GM23248 (cell line): ENCODE data around the gene MSS51. TPM values are rescaled to one million over a fixed set of nuclear protein-coding genes. Genes with fewer than 3 reads are reported as not detected.
"Not testable (repeated sequence)": the region's sequence is repeated elsewhere in the genome, so short reads cannot be mapped to it uniquely, and the experiment has no call there.

Experiments used
- DNase-seq: peaks from one replicate; pipeline ENCODE4 v3.0.0-alpha.2; 2015
- H2AFZ ChIP-seq: fragments of 200-600 bp; sonication (generic); 2 replicates; pipeline ENCODE4 v1.6.1; 2016; ENCODE audit warnings: antibody characterized with exemption
- H3F3A ChIP-seq: fragments of 200-600 bp; sonication (generic); 2 replicates; pipeline ENCODE4 v1.6.1; 2016; ENCODE audit warnings: mild to moderate bottlenecking, antibody characterized with exemption, mixed run types; ENCODE audit not compliant: insufficient read depth
- H3K27ac ChIP-seq: fragments of 200-600 bp; sonication (generic); 2 replicates; pipeline ENCODE4 v1.5.1; 2016; ENCODE audit warnings: mild to moderate bottlenecking
- H3K27me3 ChIP-seq: fragments of 200-600 bp; sonication (generic); replicated peaks from 2 replicates; pipeline ENCODE4 v1.6.1; 2016; ENCODE audit warnings: mild to moderate bottlenecking; ENCODE audit not compliant: insufficient read depth
- H3K36me3 ChIP-seq: fragments of 200-600 bp; sonication (generic); 2 replicates; pipeline ENCODE4 v1.6.1; 2016; ENCODE audit warnings: low read depth, mild to moderate bottlenecking
- H3K4me1 ChIP-seq: fragments of 200-600 bp; sonication (generic); 2 replicates; pipeline ENCODE4 v1.6.1; 2016; ENCODE audit warnings: mild to moderate bottlenecking; ENCODE audit not compliant: insufficient read depth
- H3K4me2 ChIP-seq: fragments of 200-600 bp; sonication (generic); one replicate; pipeline ENCODE4 v1.6.1; 2016; ENCODE audit warnings: mild to moderate bottlenecking; ENCODE audit not compliant: unreplicated experiment
- H3K4me3 ChIP-seq: fragments of 200-600 bp; sonication (generic); 2 replicates; pipeline ENCODE4 v1.5.1; 2016; ENCODE audit warnings: mild to moderate bottlenecking
- H3K79me2 ChIP-seq: fragments of 200-600 bp; sonication (generic); 2 replicates; pipeline ENCODE4 v1.6.1; 2016; ENCODE audit warnings: mild to moderate bottlenecking; ENCODE audit not compliant: insufficient read depth
- H3K9ac ChIP-seq: fragments of 200-600 bp; sonication (generic); 2 replicates; pipeline ENCODE4 v1.6.1; 2016; ENCODE audit warnings: mild to moderate bottlenecking
- H3K9me2 ChIP-seq: fragments of 200-600 bp; sonication (generic); 2 replicates; pipeline ENCODE4 v1.6.1; 2016; ENCODE audit warnings: mixed run types, mild to moderate bottlenecking, moderate library complexity; ENCODE audit not compliant: insufficient read depth
- H3K9me3 ChIP-seq: fragments of 200-600 bp; sonication (generic); one replicate; pipeline ENCODE4 v1.6.1; 2017; ENCODE audit warnings: low read depth
- H4K20me1 ChIP-seq: fragments of 200-600 bp; sonication (generic); 2 replicates; pipeline ENCODE4 v1.6.0; 2016; ENCODE audit not compliant: insufficient read depth
- EZH2 ChIP-seq: fragments of 200-600 bp; sonication (generic); IDR thresholded peaks from 2 replicates; pipeline ENCODE4 v1.6.1; 2018; ENCODE audit warnings: antibody characterized with exemption, mild to moderate bottlenecking; ENCODE audit not compliant: insufficient read depth, poor library complexity, severe bottlenecking
- EZH2phosphoT487 ChIP-seq: fragments of 200-600 bp; sonication (generic); IDR thresholded peaks from 2 replicates; pipeline ENCODE4 v1.6.1; 2018; ENCODE audit warnings: antibody characterized with exemption, moderate library complexity, mild to moderate bottlenecking, low read depth; ENCODE audit not compliant: insufficient read depth
- WGBS, 2 experiments: methylation state at CpG; one replicate each; pipeline ENCODE4 v1.1.6; 2015 to 2017; ENCODE audit warnings: low lambda C conversion rate in 2 of 2, low coverage in 1 of 2; ENCODE audit errors: missing lambda C conversion rate in 2 of 2; 5-methylcytosine and 5-hydroxymethylcytosine counted together
- in situ Hi-C: fragments of 300-500 bp; cut with MboI; formaldehyde crosslinking; loops from 2 replicates; pipeline ENCODE4 v1.15.0; 2020
- polyA plus RNA-seq: library from polyadenylated mRNA; unstranded; fragments of >200 nt; fragmentation: Nextera tagmentation; extraction: Ambion mirVana; gene quantifications from 2 replicates; pipeline ENCODE4 v1.2.1, GENCODE V29; 2016
- total RNA-seq: library from RNA; depleted of rRNA; stranded (reverse); fragments of >200 nt; shearing (Covaris generic); gene quantifications from 2 replicates; pipeline ENCODE4 v1.2.3, GENCODE V29; 2014

Gene MSS51
- total and polyA plus RNA-seq, 2 experiments from 2014 or later: 0.26 to 1.5 TPM

- H3K36me3 ChIP-seq: peaks cover 16% of the 10 kb centered on the region
- DNase-seq: no peak
- H3K4me2 ChIP-seq: no peak overlapping the region
- no peaks in the 10 kb centered on the region for H3K9me3 ChIP-seq
- no peaks in the 10 kb centered on the region for H3K9me2 ChIP-seq
- in situ Hi-C loops: no loop called here
- H4K20me1 ChIP-seq: peaks cover 9% of the 10 kb centered on the region; the same call in 1 of the 2 replicates
- H3K79me2 ChIP-seq: peaks cover 98% of the 10 kb centered on the region
- no peak overlapping the region for H3K9ac ChIP-seq
- H3K4me3 ChIP-seq: no peak overlapping the region
- no peak for TF ChIP-seq EZH2
- no peak for TF ChIP-seq EZH2phosphoT487
- 92 to 94% methylated on average over 6 of the region's 6 CpGs for WGBS, 2 experiments
- H2AFZ ChIP-seq: no peak overlapping the region
- no peak overlapping the region for H3K27ac ChIP-seq
- H3K27me3 ChIP-seq: no peaks in the 10 kb centered on the region
- no peaks in the 10 kb centered on the region for H3K4me1 ChIP-seq
- no peaks in the 10 kb centered on the region for H3F3A ChIP-seq
These were observed 31.7 kb downstream of the MSS51 start for GRCh38 chr10:73401636-73402035.

GRCh38 chr10:73399063-73399462, 34.3 kb downstream of the MSS51 start:
- Histone ChIP-seq H3F3A (no peaks in the 10 kb centered on the region), H3K9me3 (no peaks in the 10 kb centered on the region), H3K4me2 (no peak overlapping the region), H2AFZ (no peak overlapping the region), H3K9me2 (no peaks in the 10 kb centered on the region), H3K4me1 (no peaks in the 10 kb centered on the region), H4K20me1 (peaks cover 9% of the 10 kb centered on the region; the same call in 1 of the 2 replicates), H3K79me2 (peaks cover 96% of the 10 kb centered on the region), H3K9ac (no peak overlapping the region), H3K36me3 (peaks cover 35% of the 10 kb centered on the region), H3K27ac (no peak overlapping the region), H3K4me3 (no peak overlapping the region), H3K27me3 (no peaks in the 10 kb centered on the region)
- in situ Hi-C loops: no loop called here
- TF ChIP-seq EZH2: no peak
- no peak for TF ChIP-seq EZH2phosphoT487
- 80 to 81% methylated on average over 4 of the region's 4 CpGs for WGBS, 2 experiments
- DNase-seq: no peak

GRCh38 chr10:73398024-73398423, 35.3 kb downstream of the MSS51 start:
- in situ Hi-C loops: no loop called here
- H3K9me2 ChIP-seq: no peaks in the 10 kb centered on the region
- TF ChIP-seq EZH2phosphoT487 (no peak), EZH2 (no peak)
- H3F3A ChIP-seq: no peaks in the 10 kb centered on the region
- H3K4me2 ChIP-seq: no peak overlapping the region
- no peak overlapping the region for H2AFZ ChIP-seq
- H3K4me3 ChIP-seq: no peak overlapping the region
- H3K27ac ChIP-seq: no peak overlapping the region
- H4K20me1 ChIP-seq: no peaks in the 10 kb centered on the region; the same call in 1 of the 2 replicates
- peaks cover 93% of the 10 kb centered on the region for H3K79me2 ChIP-seq
- H3K27me3 ChIP-seq: no peaks in the 10 kb centered on the region
- no peaks in the 10 kb centered on the region for H3K9me3 ChIP-seq
- no peak for DNase-seq
- H3K36me3 ChIP-seq: peaks cover 39% of the 10 kb centered on the region
- H3K4me1 ChIP-seq: no peaks in the 10 kb centered on the region
- WGBS, 2 experiments: 95 to 98% methylated on average over 6 of the region's 6 CpGs
- H3K9ac ChIP-seq: no peak overlapping the region

GRCh38 chr10:73394325-73394724, 39.0 kb downstream of the MSS51 start:
- not testable (repeated sequence) for H3K4me2 ChIP-seq

GRCh38 chr10:73388228-73388627, 45.1 kb downstream of the MSS51 start:
- H3K9me2 ChIP-seq: no peaks in the 10 kb centered on the region
- no peak overlapping the region for H3K27ac ChIP-seq
- WGBS, 2 experiments: 87 to 92% methylated on average over 4 of the region's 4 CpGs
- H4K20me1 ChIP-seq: no peaks in the 10 kb centered on the region; the same call in 1 of the 2 replicates
- H3K9ac ChIP-seq: no peak overlapping the region
- peaks cover 50% of the 10 kb centered on the region for H3K79me2 ChIP-seq
- H3K9me3 ChIP-seq: no peaks in the 10 kb centered on the region
- no peaks in the 10 kb centered on the region for H3K4me1 ChIP-seq
- in situ Hi-C loops: no loop called here
- H3K4me3 ChIP-seq: no peak overlapping the region
- no peaks in the 10 kb centered on the region for H3F3A ChIP-seq
- no peaks in the 10 kb centered on the region for H3K27me3 ChIP-seq
- peaks cover 63% of the 10 kb centered on the region for H3K36me3 ChIP-seq
- no peak overlapping the region for H2AFZ ChIP-seq
- TF ChIP-seq EZH2phosphoT487 (no peak), EZH2 (no peak)
- H3K4me2 ChIP-seq: no peak overlapping the region
- DNase-seq: no peak

More at GRCh38 chr10:73394325-73394724, 39.0 kb downstream of the MSS51 start:
- H3K27me3 ChIP-seq, H2AFZ ChIP-seq, H3K4me1 ChIP-seq, H3K9ac ChIP-seq, H3K9me3 ChIP-seq, in situ Hi-C loops, H3F3A ChIP-seq, H3K27ac ChIP-seq, H3K9me2 ChIP-seq, H4K20me1 ChIP-seq, DNase-seq, H3K4me3 ChIP-seq: not testable (repeated sequence)
- Histone ChIP-seq H3K79me2 (peaks cover 88% of the 10 kb centered on the region), H3K36me3 (peaks cover 42% of the 10 kb centered on the region)
- WGBS, 2 experiments: 98 to 100% methylated on average over 3 of the region's 4 CpGs
